Measurements from ENCODE around the gene STIP1.
"Not testable (repeated sequence)": the region's sequence is repeated elsewhere in the genome, so short reads cannot be mapped to it uniquely, and the experiment has no call there.

The STIP1 gene

DNA sequence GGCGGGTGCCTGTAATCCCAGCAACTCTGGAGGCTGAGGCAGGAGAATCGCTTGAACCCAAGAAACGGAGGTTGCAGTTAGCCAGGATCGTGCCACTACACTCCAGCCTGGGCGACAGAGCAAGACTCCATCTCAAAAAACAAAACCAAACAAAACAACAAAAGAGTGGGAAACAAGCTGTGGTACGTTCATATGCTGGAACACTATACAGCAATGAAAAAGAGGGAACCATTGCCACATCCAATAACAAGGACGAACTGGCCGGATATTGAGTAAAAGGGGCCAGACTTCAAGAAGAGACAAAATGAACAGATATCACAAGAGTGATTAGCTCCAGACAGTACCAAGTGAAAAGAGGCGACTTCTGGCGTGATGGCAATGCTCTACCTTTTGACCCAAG is 24.9 kb upstream of the STIP1 start:
- no peak for FAIRE-seq

DNA sequence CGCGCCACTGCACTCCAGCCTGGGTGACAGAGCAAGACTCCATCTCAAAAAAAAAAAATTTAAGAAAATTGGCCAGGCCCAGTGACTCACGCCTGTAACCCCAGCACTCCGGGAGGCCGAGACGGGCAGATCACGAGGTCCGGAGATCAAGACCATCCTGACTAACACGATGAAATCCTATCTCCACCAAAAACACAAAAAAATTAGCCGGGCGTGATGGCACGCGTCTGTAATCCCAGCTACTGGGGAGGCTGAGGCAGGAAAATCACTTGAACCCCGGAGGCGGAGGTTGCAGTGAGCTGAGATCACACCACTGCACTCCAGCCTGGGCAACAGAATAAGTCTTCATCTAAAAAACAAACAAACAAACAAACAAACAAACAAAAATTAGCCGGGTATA is 23.2 kb upstream of the STIP1 start:
- not testable (repeated sequence) for FAIRE-seq

DNA sequence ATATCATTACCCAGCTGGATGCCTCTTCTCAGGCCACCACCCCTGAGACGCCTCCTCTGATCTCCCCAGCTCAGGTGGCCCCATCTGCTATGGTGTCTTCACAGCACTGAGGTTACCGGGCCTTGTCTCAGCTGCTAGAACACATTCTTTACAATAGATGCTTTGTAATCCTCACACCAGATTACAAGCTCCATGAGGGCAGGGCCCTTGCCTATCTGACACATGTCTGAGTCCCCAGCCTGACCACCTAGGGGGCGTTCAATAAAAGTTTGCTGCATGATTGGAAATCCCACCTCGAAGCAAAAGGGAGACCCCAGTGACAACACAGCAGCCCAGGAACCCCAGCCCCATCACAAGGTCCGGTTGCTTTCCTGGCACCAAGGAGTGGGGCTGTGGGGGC is 22.0 kb upstream of the STIP1 start:
- no peak for FAIRE-seq

DNA sequence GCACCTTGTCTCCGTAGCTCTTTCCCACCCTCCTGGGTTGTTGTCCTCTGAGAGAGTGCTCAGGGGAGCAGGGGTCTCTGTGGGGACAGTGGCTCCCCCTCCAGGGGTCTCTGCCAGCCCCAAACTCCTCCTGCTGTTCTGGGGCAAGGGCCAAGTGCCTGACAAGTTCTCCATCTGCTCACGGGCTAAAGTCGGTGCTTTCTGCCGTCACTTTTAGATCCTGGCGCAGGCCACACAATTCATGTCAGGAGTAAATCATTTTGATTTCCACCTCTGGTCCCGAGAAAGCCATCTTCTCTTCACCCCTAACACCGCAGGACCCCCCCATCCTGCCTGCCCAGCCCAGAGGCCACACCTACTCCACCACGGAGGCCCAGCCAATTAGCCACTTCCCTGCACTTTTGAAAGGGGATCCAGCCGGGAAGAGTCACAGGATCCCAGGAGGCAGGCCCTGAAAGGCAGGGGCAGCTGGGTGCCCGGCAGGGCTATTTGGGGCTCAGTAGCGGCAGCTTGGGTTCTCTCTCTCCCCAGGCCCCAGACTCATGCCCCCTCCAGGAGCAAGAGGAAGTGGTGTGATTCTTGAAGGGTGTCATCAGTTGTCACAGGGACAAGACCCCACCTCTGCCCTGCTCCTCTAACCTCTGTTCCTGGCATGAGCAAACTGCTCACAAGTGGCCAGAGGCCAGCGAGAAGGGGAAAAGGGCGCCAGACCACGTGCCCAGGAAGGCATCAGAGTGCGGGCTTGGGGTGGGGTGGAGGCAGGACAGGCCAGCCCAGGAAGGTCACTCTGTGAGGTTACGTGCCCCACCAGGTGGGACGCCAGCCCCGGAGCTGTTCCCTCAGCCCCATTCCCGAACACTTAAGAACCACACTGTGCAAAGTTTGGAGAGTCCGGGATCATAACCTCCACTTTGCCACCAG is 21.3 kb upstream of the STIP1 start:
- FAIRE-seq, result no peak

DNA sequence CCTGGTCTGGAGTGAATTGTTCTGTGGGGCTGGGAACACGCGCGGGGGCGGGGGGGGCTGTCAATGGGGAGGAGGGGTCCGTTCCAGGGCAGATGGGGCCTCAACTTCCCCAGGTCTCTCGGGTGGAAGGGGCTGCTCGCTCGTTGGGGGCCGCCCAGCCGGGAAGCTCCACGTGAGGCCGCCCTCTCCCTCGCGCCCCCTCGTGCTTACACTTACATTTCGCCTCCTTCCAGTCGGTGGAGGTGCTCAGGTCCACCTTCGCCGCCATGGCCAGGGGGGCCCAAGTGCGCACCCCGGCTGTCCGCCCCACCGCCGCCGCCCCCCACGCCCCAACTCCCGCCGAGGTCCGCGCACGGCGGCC is 20.5 kb upstream of the STIP1 start:
- no peak for FAIRE-seq

DNA sequence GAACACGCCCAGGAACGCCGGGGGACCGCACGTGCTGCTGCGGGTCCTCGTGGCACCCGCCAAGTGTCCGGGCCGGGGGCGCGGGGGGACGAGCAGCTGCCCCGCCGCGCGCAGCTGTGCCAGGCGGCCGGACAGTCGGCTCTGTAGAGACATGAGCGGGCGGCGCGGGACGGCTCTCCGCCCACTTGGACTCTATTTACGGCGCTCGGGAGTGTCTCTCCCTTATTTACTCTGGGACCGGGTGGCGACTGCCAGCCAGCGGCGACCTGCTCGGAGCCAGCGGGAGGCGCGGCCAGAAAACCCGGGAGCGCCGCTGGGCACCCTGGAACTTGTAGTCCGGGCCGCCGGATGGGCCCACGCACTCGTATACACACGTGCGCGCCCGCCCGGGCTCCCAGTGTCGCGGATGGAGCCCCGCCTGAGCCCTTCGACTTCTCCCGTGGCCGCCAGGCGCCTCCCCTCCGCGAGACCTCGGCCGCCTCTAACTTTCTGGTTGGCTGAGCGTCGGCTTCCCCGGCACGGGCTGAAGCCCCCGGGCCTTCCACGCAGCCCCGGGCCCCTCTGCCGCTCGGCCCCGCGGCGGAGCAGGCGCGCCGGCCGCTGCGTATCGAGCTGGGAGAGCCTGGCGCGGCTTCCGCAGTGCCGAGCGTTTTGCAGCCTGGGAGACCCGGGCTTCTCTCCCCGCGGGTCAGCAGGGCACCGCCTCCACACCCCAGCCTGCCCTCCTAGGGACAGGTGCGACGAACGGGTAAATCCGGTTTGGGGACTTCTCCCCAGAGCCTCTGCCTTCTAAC is 19.9 kb upstream of the STIP1 start, which contains the start of gene MACROD1:
Gene MACROD1 (minus strand): TSS at position 272 of the 794 bp plus-strand sequence. CDS start 119 bp downstream, at position 153.
- no peak for FAIRE-seq

DNA sequence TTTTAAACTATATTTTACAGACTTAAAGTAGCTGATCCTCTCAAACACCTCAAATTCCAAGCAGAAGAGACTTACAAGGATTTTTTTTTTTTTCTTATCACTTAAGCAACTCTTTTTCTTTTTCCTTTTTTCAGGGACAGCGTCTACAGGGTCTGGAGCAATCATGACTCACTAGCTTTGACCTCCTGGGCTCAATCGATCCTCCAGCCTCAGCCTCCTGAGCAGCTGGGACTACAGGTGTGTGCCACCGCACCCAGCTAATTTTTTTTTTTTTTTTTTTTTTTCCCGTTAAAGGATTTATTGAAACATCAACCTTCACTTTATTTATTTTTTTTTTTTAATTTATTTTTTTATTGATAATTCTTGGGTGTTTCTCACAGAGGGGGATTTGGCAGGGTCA is 15.6 kb upstream of the STIP1 start:
- no peak for FAIRE-seq

DNA sequence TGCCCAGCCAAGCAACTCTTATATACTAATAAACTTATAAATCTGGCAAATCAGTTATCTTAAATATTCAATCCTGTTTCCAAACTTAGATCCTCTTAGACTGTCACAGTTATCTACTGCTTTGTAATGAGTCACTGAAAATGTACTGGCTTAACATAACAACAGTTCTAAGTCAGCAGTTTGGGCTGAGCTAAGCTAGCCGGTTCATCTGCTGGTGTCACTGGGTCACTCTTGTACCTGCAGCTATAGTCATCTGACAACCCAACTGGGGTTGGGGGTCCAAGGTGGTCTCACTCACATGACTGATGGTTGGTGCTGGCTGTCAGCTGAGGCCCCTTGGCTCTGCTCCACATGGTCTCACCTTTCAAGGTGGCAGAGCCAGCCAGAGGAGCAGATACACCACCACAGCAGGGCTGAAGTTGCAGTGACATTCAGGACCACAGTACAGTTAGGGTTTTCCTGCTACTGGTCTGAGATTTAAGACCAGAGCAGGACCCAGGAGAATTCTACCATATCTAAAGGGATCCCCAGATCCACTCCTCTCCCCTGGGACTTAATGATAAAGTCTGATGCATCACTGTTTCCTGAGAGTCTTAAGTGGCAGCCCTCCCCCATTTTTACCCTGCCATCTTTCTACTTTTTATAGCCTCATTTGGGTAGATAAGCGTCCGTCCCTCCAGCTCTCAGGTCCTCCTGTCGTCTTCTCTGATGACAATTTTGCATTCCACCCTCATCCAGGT is 12.2 kb upstream of the STIP1 start:
- FAIRE-seq, result no peak

DNA sequence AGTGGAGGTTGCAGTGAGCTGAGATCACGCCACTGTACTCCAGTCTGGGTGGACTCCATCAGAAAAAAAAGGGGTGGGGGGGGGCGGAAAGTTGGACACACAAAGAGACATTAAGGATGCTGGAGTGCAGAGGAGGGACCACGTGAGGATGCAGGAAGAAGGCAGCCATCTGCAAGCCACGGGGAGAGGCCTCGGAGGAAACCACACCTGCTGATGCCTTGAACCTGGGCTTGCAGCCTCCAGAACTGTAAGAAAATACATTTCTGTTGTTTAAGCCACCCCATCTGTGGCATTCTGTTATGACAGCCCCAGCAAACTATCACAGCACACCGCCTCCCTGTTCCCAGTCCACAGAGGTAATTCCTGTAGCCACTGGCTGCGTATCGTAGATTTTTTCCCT is 9.2 kb upstream of the STIP1 start:
- FAIRE-seq, result no peak

DNA sequence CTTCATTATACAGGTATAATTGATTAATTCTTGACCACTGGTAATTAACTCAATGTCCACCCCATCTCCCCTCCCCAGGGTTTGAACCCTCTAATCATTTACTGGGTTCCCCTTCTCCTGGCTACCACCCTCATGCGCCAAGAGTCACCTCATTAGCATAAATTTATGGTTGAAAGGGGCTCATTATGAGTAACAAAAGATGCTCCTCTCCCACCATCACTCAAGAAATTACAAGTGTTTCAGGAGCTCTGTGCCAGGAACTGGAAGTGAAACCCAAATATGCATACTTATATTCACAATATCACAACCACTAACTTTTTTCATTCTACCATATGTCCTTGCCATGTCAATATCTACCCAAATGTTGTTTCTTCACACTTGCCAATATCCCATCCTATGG is 7.8 kb upstream of the STIP1 start:
- FAIRE-seq, result no peak

DNA sequence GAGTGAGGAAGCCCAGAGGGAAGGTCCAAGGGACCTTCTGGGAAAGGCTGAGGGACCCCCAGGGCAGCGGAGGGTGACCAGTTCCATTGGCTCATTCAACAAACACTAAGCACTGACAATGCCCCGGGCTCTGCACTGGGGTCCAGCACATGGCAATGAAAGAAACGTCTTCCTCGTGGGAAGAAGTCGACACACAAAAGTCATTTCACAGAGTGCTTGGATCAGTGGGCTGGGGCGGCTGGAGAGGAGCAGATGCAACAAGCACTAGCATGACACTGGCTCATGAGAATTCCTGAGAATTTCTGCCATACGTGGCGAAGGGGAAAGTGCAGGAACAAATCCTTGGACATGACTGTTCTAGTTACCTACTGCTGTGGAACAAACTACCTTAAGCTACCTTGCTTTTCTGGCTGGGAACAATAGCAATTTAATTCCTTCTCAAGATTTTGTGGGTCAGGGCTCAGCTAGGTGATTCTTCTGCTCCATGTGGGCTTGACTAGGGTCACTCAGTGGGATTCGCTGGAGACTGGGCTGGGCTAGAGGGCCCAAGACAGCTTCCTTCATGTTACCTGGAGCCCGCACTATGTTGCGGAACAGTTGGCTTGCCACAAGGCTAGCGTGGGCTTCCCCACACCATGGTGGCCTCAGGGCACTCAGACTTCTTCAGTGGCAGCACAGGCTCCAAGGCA is 6.9 kb upstream of the STIP1 start:
- no peak for FAIRE-seq

DNA sequence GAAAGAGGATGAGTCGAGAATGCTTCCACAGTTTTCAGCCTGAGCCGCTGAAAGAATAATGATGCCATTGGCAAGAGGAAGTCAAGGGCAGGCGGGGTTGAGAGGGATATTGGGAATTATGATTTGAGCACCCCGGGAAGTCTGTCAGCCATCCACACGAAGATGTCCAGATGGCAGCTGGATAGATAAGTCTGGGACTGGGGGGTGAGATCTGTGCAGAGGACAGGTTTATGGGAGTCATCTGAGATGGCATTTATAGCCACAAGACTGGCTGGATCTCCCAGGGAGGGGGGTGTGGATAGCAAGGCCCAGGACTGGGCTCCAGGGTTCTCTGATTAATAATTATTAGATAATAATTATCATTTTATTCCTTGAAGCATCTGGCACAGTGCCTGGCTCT is 5.1 kb upstream of the STIP1 start:
- FAIRE-seq, result no peak

DNA sequence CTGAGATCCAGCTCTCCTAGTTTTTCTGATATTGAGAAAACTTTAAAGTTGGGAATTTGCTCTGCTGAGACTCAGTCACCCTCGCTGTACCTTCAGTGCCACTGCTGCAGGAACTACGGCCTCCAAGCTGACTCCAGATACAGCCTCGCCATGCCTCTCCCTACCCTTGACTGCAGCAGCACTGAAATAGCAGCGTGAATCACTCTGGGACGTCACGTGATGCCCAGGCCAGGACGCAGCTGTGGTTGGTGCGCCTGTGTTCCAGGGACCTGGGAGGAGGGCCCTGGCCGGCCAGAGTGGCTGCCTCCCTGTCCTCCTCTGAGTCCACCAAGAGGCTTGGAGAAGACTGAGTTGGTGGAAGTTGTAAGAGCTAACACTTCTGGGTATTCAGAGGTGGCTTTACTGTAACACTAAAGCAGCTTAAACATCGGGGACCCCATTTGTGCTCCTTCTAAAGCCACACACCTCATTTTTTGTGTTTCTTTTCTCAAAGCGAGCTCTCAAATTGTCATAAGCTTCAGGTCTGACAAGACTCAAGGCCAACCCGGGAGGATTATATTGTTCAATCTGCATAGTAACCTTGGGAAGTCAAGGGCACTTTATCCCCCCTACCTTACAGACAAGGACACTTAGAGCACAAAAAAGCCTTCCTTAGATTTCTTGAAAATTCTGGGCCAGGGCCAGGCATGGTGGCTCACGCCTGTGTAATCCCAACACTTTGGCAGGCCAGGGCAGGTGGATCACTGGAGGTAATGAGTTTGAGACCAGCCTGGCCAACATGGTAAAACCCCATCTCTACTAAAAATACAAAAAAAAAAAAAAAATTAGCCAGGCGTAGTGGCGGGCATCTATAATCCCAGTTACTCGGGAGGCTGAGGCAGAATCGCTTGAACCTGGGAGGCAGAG is 4.2 kb upstream of the STIP1 start:
- FAIRE-seq, result no peak

DNA sequence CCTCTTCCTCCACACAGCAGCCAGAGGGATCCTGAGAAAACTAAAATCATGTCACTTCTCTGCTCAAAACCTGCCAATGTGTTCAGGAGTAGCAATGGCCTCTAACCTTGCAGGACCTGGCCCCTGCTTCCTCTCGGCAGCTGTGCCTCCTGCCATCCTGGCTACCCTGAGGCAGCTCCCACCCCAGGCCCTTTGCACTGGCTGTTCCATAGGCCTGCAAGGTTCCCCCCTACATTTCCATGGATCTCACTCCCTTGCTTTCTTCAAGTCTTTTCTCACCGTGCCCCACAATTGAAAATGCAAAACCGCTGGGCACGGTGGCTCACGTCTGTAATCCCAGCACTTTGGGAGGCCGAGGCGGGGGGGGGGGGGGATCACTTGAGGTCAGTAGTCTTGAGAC is 2.1 kb upstream of the STIP1 start:
- no peak for FAIRE-seq

DNA sequence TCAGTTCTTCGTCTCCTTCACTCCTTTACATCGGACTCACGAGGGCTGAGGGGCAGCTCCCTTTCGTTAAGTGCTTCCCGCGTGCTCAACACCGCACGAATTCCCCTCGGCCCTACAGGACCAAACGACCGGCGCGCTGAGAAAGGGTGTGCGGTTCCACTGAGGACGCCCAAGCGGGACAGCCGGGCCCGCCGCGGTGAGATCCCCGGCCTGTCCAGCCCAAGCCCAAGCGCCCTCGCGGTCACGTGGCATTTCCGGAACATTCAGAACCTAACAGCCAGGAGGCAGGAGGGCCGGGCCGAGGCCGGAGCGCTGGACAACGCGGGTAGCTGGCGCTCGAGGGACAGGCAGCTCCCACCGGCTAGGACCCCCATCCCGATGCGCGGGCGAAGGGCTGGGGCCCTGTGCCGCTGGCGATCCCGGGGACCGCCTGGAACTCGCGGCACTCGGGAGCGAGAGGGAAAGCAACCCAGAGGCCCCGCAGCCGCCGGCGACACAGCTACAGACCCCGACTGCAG is 737 bp upstream of the STIP1 start:
- no peak for FAIRE-seq

DNA sequence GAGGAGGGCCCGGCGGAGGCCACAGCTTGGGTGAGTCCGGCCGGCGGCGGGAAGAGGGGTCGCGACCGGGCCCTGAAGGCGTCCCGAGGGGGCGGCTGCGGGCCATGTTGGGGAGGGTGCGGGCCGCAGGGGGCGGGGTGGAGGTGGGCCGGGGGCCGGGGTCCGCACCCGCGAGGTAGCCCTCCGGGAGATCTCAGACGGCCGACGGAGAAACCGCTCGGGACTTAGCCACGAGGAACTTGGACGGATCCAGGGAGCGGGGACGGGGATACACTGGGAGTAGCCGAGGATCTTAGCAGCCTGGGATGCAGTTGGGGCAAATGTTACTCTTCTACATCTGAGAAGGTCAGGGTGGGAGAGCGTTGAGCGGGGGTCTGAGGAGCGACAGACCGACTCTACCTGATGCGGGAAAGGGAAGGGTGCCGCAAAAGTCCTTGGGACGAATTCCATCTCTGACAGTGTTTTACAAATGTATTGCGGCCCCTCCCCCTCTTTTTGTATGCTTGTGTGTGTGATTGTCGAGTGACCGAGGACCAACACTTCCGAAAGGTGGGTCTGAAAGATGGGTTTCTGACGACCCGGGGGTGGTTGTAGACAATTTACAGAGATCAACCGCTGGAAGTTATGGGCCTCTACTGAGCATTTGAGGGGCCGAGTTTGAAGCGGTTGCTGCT is 658 bp downstream of the STIP1 start:
- FAIRE-seq, result no peak

DNA sequence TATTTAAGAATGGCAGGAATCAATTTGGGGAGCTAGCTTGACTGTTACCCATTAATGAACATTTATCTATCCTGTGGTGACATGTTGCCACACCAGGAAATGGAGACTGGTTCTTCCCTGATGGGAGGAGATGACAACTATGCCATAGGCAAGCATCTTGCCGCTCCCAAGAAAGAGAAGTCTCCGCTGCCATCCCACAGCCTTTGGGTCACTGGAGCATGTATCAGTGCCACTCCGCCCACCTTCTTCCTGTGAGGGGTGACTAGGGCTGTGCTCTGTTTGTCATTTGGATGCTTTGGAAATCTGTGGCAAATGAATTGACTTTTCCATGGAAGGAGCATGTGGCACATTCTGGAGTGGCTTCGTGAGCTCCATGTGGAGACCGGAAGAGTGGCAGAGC is 6.5 kb downstream of the STIP1 start:
- no peak for FAIRE-seq

DNA sequence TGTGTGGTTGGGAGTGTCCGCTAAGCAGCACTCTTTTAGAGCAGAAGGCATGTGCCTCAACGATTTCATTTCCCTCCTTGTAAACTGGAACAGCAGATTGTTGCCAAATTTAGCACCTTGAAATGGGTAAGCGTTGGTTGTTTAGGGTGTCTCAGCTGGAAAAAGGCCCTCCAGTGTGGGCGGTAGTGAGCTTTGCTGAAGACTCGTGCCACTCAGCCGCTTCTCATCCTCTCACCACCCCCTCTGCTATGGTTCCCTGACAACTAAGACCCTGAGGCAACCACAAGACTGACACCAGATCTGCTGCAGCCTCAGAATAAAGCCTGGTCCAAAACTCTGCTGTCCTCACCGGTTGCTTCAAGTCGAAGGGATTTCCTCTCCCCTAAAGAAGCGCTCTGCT is 10.7 kb downstream of the STIP1 start:
- FAIRE-seq, result no peak

DNA sequence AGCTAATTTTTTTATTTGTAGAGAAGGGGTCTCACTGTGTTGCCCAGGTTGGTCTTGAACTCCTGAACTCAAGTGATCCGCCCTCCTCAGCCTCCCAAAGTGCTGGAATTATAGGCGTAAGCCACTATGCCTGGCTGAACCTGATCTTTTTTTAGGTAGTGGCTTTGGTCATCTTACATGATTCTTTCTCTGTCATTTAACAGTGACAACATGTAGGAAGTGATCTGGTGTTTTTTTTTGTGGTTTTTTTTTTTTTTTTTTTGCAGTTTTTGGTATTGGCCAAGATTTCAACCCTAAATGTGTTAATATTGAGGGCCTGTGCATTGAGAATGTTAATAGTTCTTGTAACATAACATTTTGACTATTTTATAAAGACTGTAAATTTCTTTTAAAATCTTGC is 12.5 kb downstream of the STIP1 start:
- FAIRE-seq, result no peak

DNA sequence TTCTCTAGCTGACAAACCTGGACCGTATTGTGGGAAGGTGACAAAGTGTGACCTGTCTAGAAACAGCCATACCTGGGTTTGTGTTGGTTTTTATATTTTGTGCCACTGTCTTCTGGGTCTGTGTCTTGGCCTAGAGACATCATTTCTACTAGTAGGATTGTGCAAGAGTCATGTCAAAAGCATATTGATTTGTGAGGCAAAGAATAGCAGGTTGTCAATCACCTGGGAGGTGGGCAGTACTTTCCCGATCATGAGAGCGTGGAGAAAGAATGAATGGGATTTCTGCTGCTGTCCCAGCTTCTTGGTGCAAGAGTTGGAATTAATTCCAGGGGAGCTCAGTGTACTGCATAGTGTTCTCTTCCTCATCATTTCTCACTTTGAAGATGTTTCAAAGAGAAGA is 15.6 kb downstream of the STIP1 start:
- no peak for FAIRE-seq

DNA sequence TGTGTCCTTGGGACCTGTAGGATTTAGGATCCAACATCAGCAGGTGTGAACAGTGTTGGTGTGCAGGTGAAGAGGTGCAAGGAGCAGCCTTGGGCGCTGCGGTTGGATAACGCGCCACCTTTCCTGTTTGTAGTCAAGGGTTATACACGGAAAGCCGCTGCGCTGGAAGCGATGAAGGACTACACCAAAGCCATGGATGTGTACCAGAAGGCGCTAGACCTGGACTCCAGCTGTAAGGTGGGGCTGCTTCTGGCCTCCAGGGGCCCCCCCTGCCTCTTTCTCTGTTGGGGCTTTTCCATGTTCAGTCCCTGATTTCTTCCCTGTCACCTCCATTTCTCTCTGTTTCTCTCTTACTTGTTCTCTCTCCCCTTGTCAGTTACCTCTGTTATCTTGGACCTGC is 17.0 kb downstream of the STIP1 start:
- FAIRE-seq, result no peak
